Stomach (tissue), 9 donors: ENCODE measurements around the gene ARFGAP1. TPM values are rescaled to one million over a fixed set of nuclear protein-coding genes. Genes with fewer than 3 reads are reported as not detected.

Experiments
- DNase-seq, 2 donors: peaks; one replicate each; pipeline versions ENCODE4 v3.0.0 to v3.0.0-alpha.2; 2013 to 2019
- H3K27ac ChIP-seq, 5 donors: fragments of 200-600 bp in 4 of 5; sonication (generic) in 4 of 5; one replicate each; pipeline ENCODE4 v1.5.1; 2013 to 2019; ENCODE audit warnings: mild to moderate bottlenecking in 1 of 5, moderate library complexity in 1 of 5
- H3K27me3 ChIP-seq, 3 donors: fragments of 200-600 bp; sonication (generic); one replicate each; pipeline ENCODE4 v1.5.1; 2017 to 2019; ENCODE audit warnings: mixed run types in 1 of 3
- H3K36me3 ChIP-seq, 4 donors: fragments of 200-600 bp; sonication (generic); 1 replicate in 3 of 4; 2 replicates in 1 of 4; pipeline ENCODE4 v1.5.1; 2016 to 2019
- H3K4me1 ChIP-seq, 4 donors: fragments of 200-600 bp; sonication (generic); one replicate each; pipeline ENCODE4 v1.5.1; 2016 to 2019
- H3K4me3 ChIP-seq, 4 donors: fragments of 200-600 bp; sonication (generic) in 3 of 4; one replicate each; pipeline ENCODE4 v1.5.1; 2016 to 2019; ENCODE audit warnings: mild to moderate bottlenecking in 1 of 4
- H3K9me3 ChIP-seq, 4 donors: fragments of 200-600 bp; sonication (generic); one replicate each; pipeline ENCODE4 v1.5.1; 2016 to 2019
- CTCF ChIP-seq, 7 experiments: fragments of 450-650 bp in 4 of 7; fragments of 200-600 bp in 3 of 7; sonication (generic) in 3 of 7; IDR thresholded peaks; one replicate each; pipeline ENCODE4 v1.5.1; 2016 to 2019; ENCODE audit warnings: antibody characterized with exemption in 7 of 7, control low read depth in 2 of 7, mild to moderate bottlenecking in 1 of 7
- EP300 ChIP-seq: sonication (generic); formaldehyde crosslinking; IDR thresholded peaks from one replicate; pipeline ENCODE4 v1.6.1; 2017; ENCODE audit warnings: antibody characterized with exemption
- POLR2A ChIP-seq, 4 donors: fragments of 450-650 bp; IDR thresholded peaks; one replicate each; pipeline ENCODE4 v1.6.1; 2016; ENCODE audit warnings: antibody characterized with exemption in 4 of 4, control low read depth in 2 of 4, mild to moderate bottlenecking in 1 of 4, moderate library complexity in 1 of 4
- POLR2AphosphoS5 ChIP-seq, 3 donors: sonication (generic); formaldehyde crosslinking; IDR thresholded peaks; one replicate each; pipeline ENCODE4 v1.6.1; 2016; ENCODE audit warnings: antibody characterized with exemption in 3 of 3
- WGBS, 5 donors: extraction: QIAGEN DNeasy Blood & Tissue Kit in 3 of 5; methylation state at CpG; one replicate each; pipeline versions ENCODE4 v1.1.5 to v1.1.7; 2013 to 2018; 5-methylcytosine and 5-hydroxymethylcytosine counted together
- intact Hi-C: fragments of 100-400 bp; cut with DNase I; formaldehyde crosslinking; loops from one replicate; pipeline ENCODE4 v1.15.1; 2023; ENCODE audit warnings: low total_unique reads
- polyA plus RNA-seq, 3 donors: library from polyadenylated mRNA; stranded (reverse); fragments of 200-250 nt; gene quantifications; one replicate each; pipeline ENCODE4 v1.2.3, GENCODE V29; 2013
- total RNA-seq, 5 donors: library from RNA; depleted of rRNA; stranded (reverse); fragments of >200 nt; gene quantifications; one replicate each; pipeline versions ENCODE4 v1.1.0 to v1.2.3, GENCODE V29; 2014 to 2016
- donor health status: healthy with polysubstance abuse.
- donor health status: Bipolar disorder and iron deficiency.
- donor health status: healthy.

The ARFGAP1 gene
- total and polyA plus RNA-seq, 8 donors: 51.3 to 146 (median 59.4) TPM

- intact Hi-C loops: no loop called here
- 73 to 76% (median 73%) methylated on average over 17 to 20 of the region's 20 CpGs for WGBS, 5 donors
- peaks cover 0 to 16% (median 7%) of the 10 kb centered on the region in 4 donors for H3K9me3 ChIP-seq
- peaks cover 5 to 92% (median 22%) of the 10 kb centered on the region in 3 donors for H3K27me3 ChIP-seq
- no peak for DNase-seq
- H3K4me1 ChIP-seq: no peaks in the 10 kb centered on the region
- no peaks in the 10 kb centered on the region for H3K36me3 ChIP-seq
- H3K4me3 ChIP-seq: no peak overlapping the region
- no peak for TF ChIP-seq POLR2A (IDR thresholded peaks at IDR 0.05)
- TF ChIP-seq EP300: no peak
- TF ChIP-seq POLR2AphosphoS5 (IDR thresholded peaks at IDR 0.05): no peak
- no peak for TF ChIP-seq CTCF (IDR thresholded peaks at IDR 0.05)
- H3K27ac ChIP-seq: no peak overlapping the region
Observed at GRCh38 chr20:63330084-63330760, 57.6 kb downstream of the ARFGAP1 start.

GRCh38 chr20:63330940-63331339 lies 58.3 kb downstream of the ARFGAP1 start:
- Histone ChIP-seq H3K36me3 (no peaks in the 10 kb centered on the region), H3K4me1 (no peaks in the 10 kb centered on the region), H3K4me3 (no peak overlapping the region), H3K9me3 (peaks cover 0 to 16% (median 7%) of the 10 kb centered on the region in 4 donors), H3K27me3 (peaks cover 8 to 92% (median 22%) of the 10 kb centered on the region in 3 donors), H3K27ac (no peak overlapping the region)
- DNase-seq: peak in 1 of 2 donors; percentile 74
- TF ChIP-seq EP300: no peak
- no peak for TF ChIP-seq POLR2AphosphoS5 (IDR thresholded peaks at IDR 0.05)
- no peak for TF ChIP-seq CTCF (IDR thresholded peaks at IDR 0.05)
- TF ChIP-seq POLR2A (IDR thresholded peaks at IDR 0.05): no peak
- intact Hi-C loops: no loop called here
- WGBS, 5 donors: 33 to 71% (median 41%) methylated on average over 7 to 13 of the region's 13 CpGs

- Histone ChIP-seq H3K36me3 (no peaks in the 10 kb centered on the region), H3K27me3 (peaks cover 8 to 92% (median 24%) of the 10 kb centered on the region in 3 donors), H3K27ac (no peak overlapping the region), H3K4me1 (no peaks in the 10 kb centered on the region), H3K9me3 (peaks cover 0 to 16% (median 5%) of the 10 kb centered on the region in 4 donors), H3K4me3 (no peak overlapping the region)
- no peak for TF ChIP-seq CTCF (IDR thresholded peaks at IDR 0.05)
- no peak for TF ChIP-seq POLR2A (IDR thresholded peaks at IDR 0.05)
- TF ChIP-seq POLR2AphosphoS5 (IDR thresholded peaks at IDR 0.05): no peak
- TF ChIP-seq EP300: no peak
- DNase-seq: no peak
- WGBS, 5 donors: 87 to 97% (median 95%) methylated on average over 8 of the region's 8 CpGs
- intact Hi-C loops: no loop called here
Observed at GRCh38 chr20:63331741-63332400, 59.3 kb downstream of the ARFGAP1 start.

GRCh38 chr20:63332488-63333240 lies 60.1 kb downstream of the ARFGAP1 start:
- TF ChIP-seq CTCF (IDR thresholded peaks at IDR 0.05) (no peak), EP300 (no peak), POLR2AphosphoS5 (IDR thresholded peaks at IDR 0.05) (no peak), POLR2A (IDR thresholded peaks at IDR 0.05) (no peak)
- Histone ChIP-seq H3K27me3 (peaks cover 8 to 98% (median 24%) of the 10 kb centered on the region in 3 donors), H3K27ac (no peak overlapping the region), H3K9me3 (peaks cover 0 to 16% (median 4%) of the 10 kb centered on the region in 4 donors), H3K36me3 (no peaks in the 10 kb centered on the region), H3K4me3 (no peak overlapping the region), H3K4me1 (no peaks in the 10 kb centered on the region)
- intact Hi-C loops: no loop called here
- DNase-seq: no peak
- 76 to 88% (median 85%) methylated on average over 4 to 22 of the region's 22 CpGs for WGBS, 5 donors
